Lung (tissue), 12 donors: ENCODE results near the gene ORAI3. TPM values are rescaled to one million over a fixed set of nuclear protein-coding genes. Genes with fewer than 3 reads are reported as not detected.

Source experiments
- ATAC-seq: fragments of 200-7000 bp; cut with Tn5 transposase; one replicate; pipeline ENCODE4 v1.9.1; 2020; ENCODE audit warnings: moderate number of reproducible peaks; ENCODE audit not compliant: insufficient read depth, low FRiP score
- DNase-seq, 3 donors: peaks; one replicate each; pipeline ENCODE4 v3.0.0-alpha.2; 2013 to 2017
- H3K27ac ChIP-seq, 2 donors: one replicate each; pipeline ENCODE4 v1.5.1; 2013; ENCODE audit warnings: mild to moderate bottlenecking in 2 of 2, moderate library complexity in 2 of 2, control low read depth in 1 of 2, inconsistent platforms in 1 of 2, low read depth in 1 of 2, low read length in 1 of 2
- H3K27me3 ChIP-seq, 3 donors: one replicate each; pipeline ENCODE4 v1.5.1; 2013; ENCODE audit warnings: low read length in 2 of 3; ENCODE audit not compliant: control insufficient read depth in 3 of 3, insufficient read depth in 3 of 3
- H3K36me3 ChIP-seq, 4 donors: one replicate each; pipeline ENCODE4 v1.5.1; 2013; ENCODE audit warnings: low read length in 4 of 4, mild to moderate bottlenecking in 1 of 4, moderate library complexity in 1 of 4; ENCODE audit not compliant: control insufficient read depth in 4 of 4, insufficient read depth in 4 of 4
- H3K4me1 ChIP-seq, 5 donors: one replicate each; pipeline ENCODE4 v1.5.1; 2013; ENCODE audit warnings: low read length in 5 of 5, mild to moderate bottlenecking in 2 of 5, moderate library complexity in 1 of 5; ENCODE audit not compliant: control insufficient read depth in 5 of 5, insufficient read depth in 5 of 5
- H3K4me3 ChIP-seq: one replicate; pipeline ENCODE4 v1.5.1; 2013; ENCODE audit warnings: mild to moderate bottlenecking, control low read depth, moderate library complexity
- H3K9ac ChIP-seq, 2 donors: one replicate each; pipeline ENCODE4 v1.5.1; 2013; ENCODE audit warnings: low read length in 2 of 2, control low read depth in 1 of 2; ENCODE audit not compliant: insufficient read depth in 1 of 2
- H3K9me3 ChIP-seq, 4 donors: one replicate each; pipeline ENCODE4 v1.5.1; 2013; ENCODE audit warnings: low read length in 3 of 4, mild to moderate bottlenecking in 1 of 4, moderate library complexity in 1 of 4; ENCODE audit not compliant: control insufficient read depth in 4 of 4, insufficient read depth in 3 of 4
- WGBS, 2 donors: extraction: QIAGEN DNeasy Blood & Tissue Kit; methylation state at CpG; one replicate each; pipeline ENCODE4 v1.1.7; 2013; 5-methylcytosine and 5-hydroxymethylcytosine counted together
- polyA plus RNA-seq, 2 donors: library from polyadenylated mRNA; stranded (reverse); fragments of 200-250 nt; gene quantifications; one replicate each; pipeline ENCODE4 v1.2.1, GENCODE V29; 2013
- total RNA-seq, 2 donors: library from RNA; depleted of rRNA in 1 of 2; stranded (reverse); fragments of >200 nt in 1 of 2; gene quantifications; one replicate each; pipeline ENCODE4 v1.2.1, GENCODE V29; 2014 to 2021
- TF ChIP-seq, protein P1 (sequence below): IDR thresholded peaks from 2 replicates; pipeline ENCODE4 v1.5.1; 2012; ENCODE audit warnings: mild to moderate bottlenecking; ENCODE audit errors: control extremely low read depth, extremely low read depth
- donor health status: control.
- donor health status: control.
- donor health status: Bipolar disorder and iron deficiency.
- donor health status: healthy.
- donor health status: DM: yes; HTN: yes; CAD: no.

The ORAI3 gene
- total and polyA plus RNA-seq, 4 donors, result 20.2 to 27.4 (median 23.6) TPM

GRCh38 chr16:30966033-30966619, 17.3 kb downstream of the ORAI3 start:
- H3K27ac ChIP-seq, result no peak overlapping the region
- peaks cover 41 to 68% (median 49%) of the 10 kb centered on the region in 4 donors for H3K36me3 ChIP-seq
- WGBS, 2 donors, result 95 to 99% methylated on average over 19 of the region's 19 CpGs
- DNase-seq, result no peak
- H3K9ac ChIP-seq, result no peak overlapping the region
- H3K9me3 ChIP-seq, result no peaks in the 10 kb centered on the region
- no peak overlapping the region for H3K4me3 ChIP-seq
- H3K27me3 ChIP-seq, result no peaks in the 10 kb centered on the region
- TF ChIP-seq, protein P1, sequence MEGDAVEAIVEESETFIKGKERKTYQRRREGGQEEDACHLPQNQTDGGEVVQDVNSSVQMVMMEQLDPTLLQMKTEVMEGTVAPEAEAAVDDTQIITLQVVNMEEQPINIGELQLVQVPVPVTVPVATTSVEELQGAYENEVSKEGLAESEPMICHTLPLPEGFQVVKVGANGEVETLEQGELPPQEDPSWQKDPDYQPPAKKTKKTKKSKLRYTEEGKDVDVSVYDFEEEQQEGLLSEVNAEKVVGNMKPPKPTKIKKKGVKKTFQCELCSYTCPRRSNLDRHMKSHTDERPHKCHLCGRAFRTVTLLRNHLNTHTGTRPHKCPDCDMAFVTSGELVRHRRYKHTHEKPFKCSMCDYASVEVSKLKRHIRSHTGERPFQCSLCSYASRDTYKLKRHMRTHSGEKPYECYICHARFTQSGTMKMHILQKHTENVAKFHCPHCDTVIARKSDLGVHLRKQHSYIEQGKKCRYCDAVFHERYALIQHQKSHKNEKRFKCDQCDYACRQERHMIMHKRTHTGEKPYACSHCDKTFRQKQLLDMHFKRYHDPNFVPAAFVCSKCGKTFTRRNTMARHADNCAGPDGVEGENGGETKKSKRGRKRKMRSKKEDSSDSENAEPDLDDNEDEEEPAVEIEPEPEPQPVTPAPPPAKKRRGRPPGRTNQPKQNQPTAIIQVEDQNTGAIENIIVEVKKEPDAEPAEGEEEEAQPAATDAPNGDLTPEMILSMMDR, result no peak
- H3K4me1 ChIP-seq, result no peaks in the 10 kb centered on the region
- ATAC-seq, result no peak

DNA sequence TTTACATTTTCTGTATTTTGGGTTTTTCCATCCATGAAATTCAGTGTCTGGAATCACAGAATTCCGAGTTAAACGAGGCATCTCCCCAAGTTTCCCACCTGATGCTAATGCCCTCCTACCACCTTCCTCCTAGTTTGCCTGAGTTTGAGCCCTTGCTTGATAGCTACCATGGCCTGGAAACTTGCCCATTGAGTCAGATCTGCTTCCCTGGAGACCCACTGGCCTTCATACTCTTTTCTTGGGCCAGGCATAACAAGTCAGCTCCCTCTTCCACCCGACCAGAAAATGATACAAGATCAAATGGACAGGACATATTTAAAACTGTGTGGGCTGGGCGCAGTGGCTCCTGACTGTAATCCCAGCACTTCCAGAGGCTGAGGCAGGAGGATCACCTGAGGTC, 18.9 kb downstream of the ORAI3 start:
- H3K4me3 ChIP-seq, result no peak overlapping the region
- peaks cover 44 to 68% (median 53%) of the 10 kb centered on the region in 4 donors for H3K36me3 ChIP-seq
- WGBS, 2 donors, result 93 to 95% methylated on average over 4 of the region's 4 CpGs
- ATAC-seq (no peak), DNase-seq (no peak)
- no peak overlapping the region for H3K27ac ChIP-seq
- no peaks in the 10 kb centered on the region for H3K27me3 ChIP-seq
- H3K9ac ChIP-seq, result no peak overlapping the region
- no peaks in the 10 kb centered on the region for H3K9me3 ChIP-seq
- H3K4me1 ChIP-seq, result no peaks in the 10 kb centered on the region
- TF ChIP-seq, protein P1, result no peak

DNA sequence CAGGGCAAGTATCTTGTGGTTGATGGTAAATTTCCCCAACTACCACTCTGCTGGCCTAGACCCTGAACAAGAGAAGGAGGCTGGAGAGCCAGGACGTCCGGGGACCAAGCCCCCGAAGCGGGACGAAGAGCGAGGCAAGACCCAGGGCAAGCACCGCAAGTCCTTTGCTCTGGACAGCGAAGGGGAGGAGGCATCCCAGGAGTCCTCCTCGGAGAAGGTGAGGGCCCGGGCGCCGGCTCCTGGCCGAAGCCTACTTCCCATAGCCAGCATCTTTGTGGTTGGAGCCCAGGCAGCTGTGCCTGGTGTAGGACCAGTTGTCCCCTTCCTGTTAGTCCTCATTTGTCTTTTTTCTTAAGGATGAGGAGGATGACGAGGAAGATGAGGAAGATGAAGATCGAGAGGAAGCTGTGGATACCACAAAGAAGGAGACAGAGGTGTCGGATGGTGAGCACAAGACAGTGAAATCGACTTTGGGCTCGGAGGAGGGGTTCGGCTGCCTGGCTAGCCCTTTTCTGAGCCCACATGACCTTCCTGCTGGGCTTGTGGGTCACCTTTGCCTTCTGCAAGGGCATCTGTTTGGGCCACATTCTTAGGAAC, 20.5 kb downstream of the ORAI3 start:
- DNase-seq (no peak), ATAC-seq (no peak)
- Histone ChIP-seq H3K27ac (no peak overlapping the region), H3K9ac (no peak overlapping the region), H3K27me3 (no peaks in the 10 kb centered on the region), H3K36me3 (peaks cover 42 to 75% (median 61%) of the 10 kb centered on the region in 4 donors), H3K4me3 (no peak overlapping the region), H3K9me3 (no peaks in the 10 kb centered on the region), H3K4me1 (no peaks in the 10 kb centered on the region)
- TF ChIP-seq, protein P1, result no peak
- WGBS, 2 donors, result 96% methylated on average over 19 of the region's 19 CpGs
